Ecto neural progenitor cell (in vitro differentiated cells): ENCODE results near the gene BANF1.
A peak's percentile ranks its signal among the peaks of the same experiment; 100 is the strongest.

Experiments used
- DNase-seq: peaks from one replicate; pipeline ENCODE4 v3.0.0-alpha.2; 2018; ENCODE audit warnings: low spot score

BANF1 gene

GRCh38 chr11:66039765-66040164 is 37.5 kb downstream of the BANF1 start:
- DNase-seq = no peak

GRCh38 chr11:66042227-66042995 is 40.1 kb downstream of the BANF1 start:
- DNase-seq = no peak

- no peak for DNase-seq
Measured at GRCh38 chr11:66042996-66043906, 40.9 kb downstream of the BANF1 start.

DNA sequence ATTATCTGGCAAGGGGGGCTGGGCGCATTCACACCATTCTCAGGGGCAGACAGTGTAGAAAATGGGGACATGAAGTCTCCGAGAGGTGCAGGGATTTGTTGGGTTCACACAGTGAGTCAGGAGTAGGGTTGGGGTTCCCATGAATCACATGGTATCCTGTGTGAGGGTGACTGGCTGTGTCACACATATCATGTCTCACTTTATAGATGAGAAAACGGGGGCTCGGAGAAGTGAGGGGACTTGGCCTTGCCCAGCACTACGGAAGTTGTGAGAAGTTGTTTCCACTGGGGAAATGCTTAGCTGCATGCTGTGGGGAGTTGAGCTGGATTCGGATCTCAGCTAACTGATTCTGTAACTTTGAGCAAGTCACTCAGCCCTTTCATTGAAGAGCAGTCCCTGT is 42.5 kb downstream of the BANF1 start:
- no peak for DNase-seq

DNA sequence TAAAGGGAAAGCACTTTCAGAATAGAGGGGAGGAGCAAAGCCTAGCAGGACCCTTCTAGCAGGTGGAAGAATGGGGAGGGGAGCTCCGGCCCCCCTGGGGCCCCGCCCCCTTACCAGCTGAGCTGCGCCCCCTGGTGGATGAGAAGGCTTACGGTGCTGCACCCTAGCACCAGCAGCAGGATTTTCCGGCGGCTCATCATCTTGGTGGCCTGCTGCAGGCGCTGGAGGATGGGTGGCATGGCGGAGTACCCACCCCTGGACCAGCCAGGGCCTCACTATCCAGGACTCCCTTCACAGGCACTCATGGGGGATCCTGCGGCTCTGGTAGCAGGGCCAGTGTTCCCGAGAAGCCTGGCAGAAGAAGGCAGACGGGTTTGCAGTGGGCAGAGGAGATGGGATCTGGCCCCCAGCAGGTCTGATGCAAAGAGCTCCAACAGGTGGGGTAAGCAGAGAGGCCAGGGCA is 42.9 kb downstream of the BANF1 start:
- DNase-seq = peak; percentile 92

- no peak for DNase-seq
Measured at GRCh38 chr11:66046901-66047300, 44.6 kb downstream of the BANF1 start.

DNA sequence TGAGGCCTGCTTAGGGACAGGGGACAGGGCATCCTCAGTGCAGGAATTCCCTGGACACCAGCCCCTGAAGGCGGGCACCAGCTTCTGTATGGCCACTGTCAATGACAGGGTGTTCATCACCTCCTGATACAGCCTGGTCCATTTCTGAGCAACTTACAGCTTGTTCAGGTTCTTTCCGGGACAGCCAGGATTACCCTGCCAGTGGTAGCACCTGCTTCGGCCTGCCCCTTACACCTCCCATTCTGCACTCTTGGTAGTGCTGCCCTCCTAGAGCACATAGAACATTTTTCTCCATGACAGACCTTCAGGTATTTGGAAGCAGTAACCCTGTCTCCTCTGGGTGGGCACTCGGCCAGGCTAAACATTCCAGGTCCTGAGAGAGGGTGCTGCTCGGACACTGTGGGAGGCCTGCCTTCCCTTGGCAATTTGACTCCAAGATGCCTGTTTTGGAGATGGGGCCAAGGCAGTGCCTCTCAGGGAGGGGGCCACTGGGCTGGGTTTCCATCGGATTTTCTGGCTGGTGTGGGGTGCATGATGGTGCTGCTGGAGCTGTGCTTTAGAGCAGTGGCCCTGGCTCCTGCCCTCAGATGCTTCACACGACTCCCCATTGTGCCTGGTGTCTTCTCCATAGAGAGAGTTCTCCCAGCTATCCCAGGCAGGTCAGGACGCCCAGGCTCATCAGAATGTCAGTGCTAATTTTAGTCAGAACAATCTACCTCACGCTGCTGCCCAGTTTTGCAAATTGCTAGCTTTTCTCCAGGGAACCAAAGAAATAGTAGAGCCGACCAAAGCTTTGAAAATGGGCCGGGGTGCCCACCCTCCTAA is 45.5 kb downstream of the BANF1 start:
- DNase-seq = no peak

DNA sequence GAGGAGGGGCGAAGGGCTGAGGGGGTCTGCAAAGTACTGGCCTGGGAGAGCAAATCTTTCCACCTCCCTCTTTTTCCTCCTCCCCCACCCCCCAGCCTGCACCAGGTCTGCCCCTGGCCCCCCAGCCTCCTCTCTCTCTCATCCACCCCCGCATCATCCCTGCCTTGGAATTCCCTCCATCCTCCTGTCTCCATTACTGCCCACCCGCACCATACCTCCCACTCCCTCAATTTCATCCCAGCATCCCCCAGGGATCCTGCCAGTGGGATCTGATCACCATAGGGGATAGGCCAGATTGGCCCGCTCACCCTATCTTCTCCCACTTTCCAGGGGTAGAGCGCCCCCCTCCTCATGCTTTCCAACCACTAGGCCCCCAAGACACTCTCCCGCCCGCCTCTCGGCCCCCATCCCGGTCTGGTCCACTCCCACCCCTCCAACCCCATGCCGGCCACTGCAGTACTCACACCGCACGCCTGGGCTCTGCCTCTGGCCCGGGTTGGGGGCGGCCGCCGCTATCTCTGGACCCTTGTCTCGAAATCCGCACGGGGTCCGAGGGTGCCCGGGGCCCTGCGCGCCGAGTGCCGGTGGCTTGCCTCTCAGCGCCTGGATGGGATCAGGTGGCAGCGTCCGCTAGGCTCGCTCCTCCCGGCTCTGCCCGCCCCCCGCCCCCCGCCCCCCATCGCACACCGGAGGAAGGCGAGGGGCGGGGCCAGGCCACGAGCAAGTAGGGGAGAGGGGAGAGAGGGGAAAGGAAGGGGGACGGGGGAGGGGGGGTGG is 46.4 kb downstream of the BANF1 start, which contains the start of gene GAL3ST3:
Gene GAL3ST3 (minus strand): TSS at position 615 of the 777 bp plus-strand sequence. CDS start 3,746 bp downstream, outside the sequence.
- DNase-seq = peak; percentile 82

DNA sequence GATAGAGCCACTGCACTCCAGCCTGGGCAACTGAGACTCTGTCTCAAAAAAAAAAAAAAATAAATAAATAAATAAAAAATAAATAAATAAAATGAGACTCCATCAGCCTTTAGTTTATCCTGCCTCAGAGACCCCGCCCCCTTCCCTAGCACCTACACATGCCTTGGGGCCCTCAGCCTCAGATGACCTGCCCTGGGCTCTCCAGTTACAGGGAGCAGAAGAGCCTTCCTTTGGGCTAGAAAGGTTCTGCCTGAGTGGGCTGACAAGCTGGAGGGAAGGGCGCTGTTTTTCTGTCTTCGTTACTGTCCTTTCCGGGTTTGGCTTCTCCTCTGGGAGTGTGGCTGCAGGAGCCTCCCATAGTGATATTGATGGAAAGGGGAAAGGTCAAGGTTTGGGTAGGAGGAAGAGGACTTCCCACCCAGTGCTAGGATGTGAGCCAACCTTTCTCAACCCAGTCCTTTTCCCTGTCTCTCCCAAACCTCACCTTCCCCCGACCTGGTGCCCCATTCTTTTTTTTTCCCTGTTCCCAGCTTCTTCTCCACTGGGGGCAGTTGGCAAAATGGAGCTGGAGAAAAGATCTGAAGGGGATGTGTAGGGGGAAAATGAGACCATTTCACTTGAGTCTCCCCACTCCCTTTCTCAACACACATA is 48.4 kb downstream of the BANF1 start:
- DNase-seq = no peak

DNA sequence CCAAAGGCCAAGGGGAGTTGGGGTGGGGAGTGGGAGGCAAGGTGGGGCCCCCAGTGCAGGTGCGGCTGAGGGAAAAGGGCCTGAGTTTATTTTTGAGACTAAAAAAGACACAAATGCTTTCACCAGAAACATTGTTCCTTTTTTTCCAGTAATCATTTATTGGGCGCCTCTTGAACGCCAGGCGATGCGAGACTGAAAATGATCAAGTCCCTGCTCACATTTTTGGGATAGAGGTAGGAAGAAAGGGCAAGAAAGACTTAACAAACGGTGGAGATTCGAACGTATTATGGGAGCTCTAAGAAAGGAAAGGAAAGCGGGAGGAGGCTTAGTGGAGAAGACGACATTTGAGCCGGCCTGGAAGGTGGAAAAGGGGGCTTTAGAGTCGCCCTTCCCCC is 49.1 kb downstream of the BANF1 start:
- DNase-seq = no peak

GRCh38 chr11:66051766-66052663 is 49.7 kb downstream of the BANF1 start, which contains the start of gene SF3B2:
Gene SF3B2 (plus strand): TSS chr11:66052364. CDS start chr11:66052385, 21 bp downstream.
- peak; percentile 98 for DNase-seq

DNA sequence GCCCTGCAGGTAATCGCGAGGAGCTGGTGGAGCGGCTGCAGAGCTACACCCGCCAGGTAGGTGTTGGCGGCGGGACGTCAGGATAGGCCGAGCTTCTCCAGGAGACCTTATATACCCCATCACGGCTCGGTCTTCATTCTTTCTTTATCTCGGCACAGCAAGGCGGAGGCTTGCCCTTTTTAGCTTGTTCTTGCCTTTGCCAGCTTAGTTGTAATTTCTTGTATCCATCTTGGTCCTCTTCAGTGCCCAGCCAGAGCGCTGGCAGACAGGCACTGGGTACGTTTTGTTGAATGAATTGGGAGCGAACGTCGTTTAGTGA is 50.3 kb downstream of the BANF1 start:
- no peak for DNase-seq
